Subcutaneous adipose tissue (tissue), 4 donors: ENCODE results near the gene GPC6. TPM values are rescaled to one million over a fixed set of nuclear protein-coding genes. Genes with fewer than 3 reads are reported as not detected.

Experiments used
- total RNA-seq, 4 donors: library from RNA; depleted of rRNA; stranded (reverse); fragments of >200 nt; gene quantifications; one replicate each; pipeline ENCODE4 v1.1.0, GENCODE V29; 2016
- TF ChIP-seq, protein P1 (sequence below): fragments of 450-650 bp; IDR thresholded peaks from one replicate; pipeline ENCODE4 v1.5.1; 2016; ENCODE audit warnings: low read depth, mild to moderate bottlenecking, control low read depth, antibody characterized with exemption, moderate library complexity

Gene GPC6
- total RNA-seq, 4 donors from 2014 or later = 16.2 to 30.6 (median 26.9) TPM

DNA sequence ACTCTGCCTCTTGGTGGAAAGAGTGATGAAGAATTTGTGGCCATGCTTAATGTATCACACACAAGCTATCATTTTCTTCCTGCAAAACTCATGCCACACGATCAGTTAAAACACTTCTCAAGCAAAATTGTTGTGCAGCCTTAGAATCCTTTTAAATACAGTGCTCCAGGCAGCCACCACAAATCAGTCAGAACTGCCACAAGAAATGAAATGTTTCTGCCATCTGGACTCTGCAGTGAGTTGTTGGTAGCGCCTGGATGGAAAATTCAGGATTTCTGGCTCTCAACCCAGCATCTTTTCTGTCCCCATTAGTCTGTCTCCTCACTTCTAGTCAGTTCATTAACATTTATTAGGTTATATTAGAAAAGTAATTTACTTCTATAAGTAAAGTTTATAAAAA lies 179.5 kb downstream of the GPC6 start:
- TF ChIP-seq, protein P1, sequence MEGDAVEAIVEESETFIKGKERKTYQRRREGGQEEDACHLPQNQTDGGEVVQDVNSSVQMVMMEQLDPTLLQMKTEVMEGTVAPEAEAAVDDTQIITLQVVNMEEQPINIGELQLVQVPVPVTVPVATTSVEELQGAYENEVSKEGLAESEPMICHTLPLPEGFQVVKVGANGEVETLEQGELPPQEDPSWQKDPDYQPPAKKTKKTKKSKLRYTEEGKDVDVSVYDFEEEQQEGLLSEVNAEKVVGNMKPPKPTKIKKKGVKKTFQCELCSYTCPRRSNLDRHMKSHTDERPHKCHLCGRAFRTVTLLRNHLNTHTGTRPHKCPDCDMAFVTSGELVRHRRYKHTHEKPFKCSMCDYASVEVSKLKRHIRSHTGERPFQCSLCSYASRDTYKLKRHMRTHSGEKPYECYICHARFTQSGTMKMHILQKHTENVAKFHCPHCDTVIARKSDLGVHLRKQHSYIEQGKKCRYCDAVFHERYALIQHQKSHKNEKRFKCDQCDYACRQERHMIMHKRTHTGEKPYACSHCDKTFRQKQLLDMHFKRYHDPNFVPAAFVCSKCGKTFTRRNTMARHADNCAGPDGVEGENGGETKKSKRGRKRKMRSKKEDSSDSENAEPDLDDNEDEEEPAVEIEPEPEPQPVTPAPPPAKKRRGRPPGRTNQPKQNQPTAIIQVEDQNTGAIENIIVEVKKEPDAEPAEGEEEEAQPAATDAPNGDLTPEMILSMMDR = no peak

DNA sequence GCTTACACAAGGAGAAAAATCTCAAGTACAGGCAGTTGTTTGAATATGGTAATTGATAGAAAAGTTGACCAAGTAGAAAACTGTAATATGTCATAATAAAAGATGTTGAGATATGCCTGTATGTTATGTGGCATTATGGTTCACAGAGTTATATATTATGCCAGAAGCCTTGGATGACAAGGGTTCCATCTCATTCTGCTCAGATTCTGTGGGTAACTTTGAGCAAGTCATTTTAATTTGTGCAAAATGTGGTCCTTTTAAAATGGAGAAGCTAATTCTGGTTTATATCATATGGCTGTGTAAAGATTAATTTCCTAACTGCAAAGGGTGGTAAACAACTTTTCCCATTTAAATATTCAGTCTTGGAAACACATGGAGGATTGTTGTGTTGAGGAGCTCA lies 180.9 kb downstream of the GPC6 start:
- TF ChIP-seq, protein P1 = no peak

DNA sequence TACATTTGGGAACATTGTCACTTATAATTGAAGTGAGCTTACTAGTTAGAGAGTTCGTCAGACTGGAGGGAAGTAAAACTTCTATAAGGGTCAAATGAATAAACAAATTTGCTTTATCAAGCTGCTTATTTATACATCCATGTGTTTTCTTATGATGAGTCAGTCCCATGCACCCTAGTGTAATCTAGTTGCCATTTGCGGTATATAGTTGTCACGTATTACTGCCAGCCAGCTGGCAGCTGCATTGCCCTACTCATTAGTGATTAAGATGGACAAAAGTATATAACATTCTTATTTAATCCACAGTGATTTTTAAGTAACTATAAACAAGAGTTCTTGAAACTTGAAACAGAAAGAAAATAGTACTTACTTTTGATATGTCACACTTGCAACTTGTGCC lies 182.4 kb downstream of the GPC6 start:
- TF ChIP-seq, protein P1 = no peak

DNA sequence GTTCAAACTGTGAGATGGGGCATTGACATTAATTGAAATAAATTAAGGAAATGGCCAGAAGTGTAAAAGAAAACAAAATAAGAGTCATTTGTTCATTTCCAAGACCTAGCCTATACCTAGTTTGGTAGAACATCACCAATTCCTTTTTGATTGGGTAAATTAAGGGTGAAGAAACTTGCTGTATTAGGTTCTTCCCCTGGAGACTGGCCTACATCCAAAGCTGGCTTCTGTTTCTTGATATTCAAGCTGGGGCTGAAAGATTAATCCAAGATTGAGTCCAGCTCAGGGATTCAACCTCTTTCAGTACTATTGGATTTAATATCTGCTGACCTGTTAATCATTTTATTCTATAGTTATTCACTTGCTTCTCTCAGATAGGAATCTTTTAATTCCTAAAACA lies 183.2 kb downstream of the GPC6 start:
- TF ChIP-seq, protein P1 = no peak

DNA sequence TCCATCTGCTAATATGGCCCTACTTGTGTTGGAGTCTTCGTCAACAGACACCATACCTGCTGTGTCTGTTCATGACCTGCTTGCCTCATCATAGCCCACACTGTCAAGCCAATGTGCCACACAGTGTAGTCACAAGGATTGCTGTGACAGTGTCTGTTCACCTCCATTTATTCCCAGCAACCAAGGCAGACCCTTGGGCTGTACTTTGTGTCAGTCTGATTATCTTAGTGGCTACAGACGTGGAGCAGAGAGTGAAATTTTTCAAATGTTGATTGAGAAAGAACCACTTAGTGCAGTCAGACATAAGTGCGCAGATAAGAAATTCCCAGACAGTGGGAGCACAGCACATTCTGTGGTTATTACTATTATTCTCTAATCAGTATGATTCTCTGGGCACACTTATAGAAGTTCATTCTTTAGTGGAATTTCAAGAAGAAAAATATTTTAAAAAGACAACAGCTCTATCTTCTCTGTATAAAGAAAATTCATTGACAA lies 184.6 kb downstream of the GPC6 start:
- TF ChIP-seq, protein P1 = no peak

DNA sequence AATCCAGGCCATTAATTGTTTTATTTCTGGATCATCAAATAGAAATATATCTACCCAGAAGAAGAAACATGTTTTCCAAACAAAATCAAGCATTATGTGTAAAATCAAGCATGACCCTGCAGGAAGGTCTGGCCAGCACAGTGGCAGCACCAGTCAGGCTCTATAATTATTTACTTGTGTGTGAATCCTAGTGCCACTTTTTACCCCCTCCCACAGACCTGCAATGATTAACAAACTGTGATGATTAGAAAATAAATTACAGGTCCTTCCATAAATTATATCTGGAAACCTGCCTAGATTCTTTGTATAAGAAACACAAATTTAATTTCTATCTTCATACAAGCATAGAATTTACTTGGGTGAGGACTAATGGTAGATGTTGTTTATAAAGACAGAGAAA lies 186.1 kb downstream of the GPC6 start:
- TF ChIP-seq, protein P1 = no peak

DNA sequence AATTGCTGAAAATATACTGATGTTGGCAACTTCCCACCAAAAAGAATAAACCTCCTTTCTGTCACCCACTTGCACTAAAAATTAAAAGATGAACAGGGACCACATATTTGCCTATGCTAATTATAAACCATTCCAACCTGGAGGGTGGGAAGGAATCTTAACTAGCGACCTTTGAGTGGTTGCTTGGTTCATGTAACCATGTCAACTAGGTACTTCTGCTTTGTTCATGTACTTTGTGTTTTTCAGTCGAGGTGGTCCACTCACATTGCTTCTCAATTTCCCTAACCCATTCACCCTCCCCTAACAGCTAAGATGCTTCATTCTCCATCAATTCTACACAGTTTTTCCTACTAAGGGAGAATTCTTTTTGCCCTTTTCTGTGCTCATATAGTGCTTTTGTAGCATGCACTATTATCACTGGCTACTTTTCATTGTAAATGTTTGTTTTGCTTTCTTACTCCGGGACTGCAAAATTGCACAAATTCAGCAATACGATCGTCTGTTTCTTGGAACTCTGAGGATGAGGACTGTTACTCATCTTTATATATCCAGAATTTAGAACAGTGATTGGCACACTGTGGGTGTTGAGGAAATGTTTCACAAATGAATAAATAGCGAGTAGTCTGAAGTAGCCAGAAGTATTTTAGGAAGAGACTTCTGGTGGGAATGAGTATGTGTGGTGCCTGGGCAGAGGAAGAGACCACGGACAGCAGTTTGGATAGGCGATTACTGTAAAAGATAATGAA lies 187.5 kb downstream of the GPC6 start:
- TF ChIP-seq, protein P1 = no peak
